A673 (cell line): ENCODE data around the gene TSPAN12. TPM values are rescaled to one million over a fixed set of nuclear protein-coding genes. Genes with fewer than 3 reads are reported as not detected.

Experiments
- BruUV-seq: library from RNA; stranded (reverse); fragments of 400-500 nt; replicated peaks from 2 replicates; lab custom pipeline; 2021; lab: Mats Ljungman, UMichigan
- CTCF ChIA-PET: fragments of 300-600 bp; sonication (Branson Sonifier 250); formaldehyde crosslinking; loops from one replicate; lab custom pipeline; 2022; ENCODE audit warnings: antibody characterized with exemption; lab: Charles Lee
- POLR2A ChIA-PET: fragments of 300-600 bp; sonication (Branson Sonifier 250); formaldehyde crosslinking; loops from one replicate; lab custom pipeline; 2022; ENCODE audit warnings: antibody characterized with exemption; ENCODE audit not compliant: low non-redundant PET; lab: Charles Lee
- DNase-seq: peaks from one replicate; pipeline ENCODE4 v3.0.0-alpha.2; 2015; ENCODE audit warnings: low spot score
- H3K27ac ChIP-seq: fragments of 200-600 bp; sonication (generic); 2 replicates; pipeline ENCODE4 v1.5.1; 2016; ENCODE audit warnings: mixed run types, low read depth, mild to moderate bottlenecking, mixed read lengths, antibody characterized with exemption, low read length; ENCODE audit not compliant: poor library complexity, severe bottlenecking
- H3K27me3 ChIP-seq: fragments of 200-600 bp; sonication (generic); replicated peaks from 2 replicates; pipeline ENCODE4 v1.6.1; 2017; ENCODE audit warnings: mixed run types, low read depth, mild to moderate bottlenecking, mixed read lengths, antibody characterized with exemption, low read length; ENCODE audit not compliant: insufficient read depth, poor library complexity
- H3K36me3 ChIP-seq: fragments of 200-600 bp; sonication (generic); 2 replicates; pipeline ENCODE4 v1.6.1; 2016; ENCODE audit warnings: mixed run types, mild to moderate bottlenecking, mixed read lengths, antibody characterized with exemption, low read length; ENCODE audit not compliant: insufficient read depth, poor library complexity, severe bottlenecking
- H3K4me1 ChIP-seq: fragments of 200-600 bp; sonication (generic); 2 replicates; pipeline ENCODE4 v1.6.1; 2017; ENCODE audit warnings: mixed run types, mild to moderate bottlenecking, mixed read lengths, antibody characterized with exemption, low read length; ENCODE audit not compliant: insufficient read depth, poor library complexity, severe bottlenecking
- H3K4me3 ChIP-seq: fragments of 200-600 bp; sonication (generic); 2 replicates; pipeline ENCODE4 v1.5.1; 2016; ENCODE audit warnings: low read depth, mixed run types, mild to moderate bottlenecking, mixed read lengths, low read length; ENCODE audit not compliant: poor library complexity, severe bottlenecking
- H3K9me3 ChIP-seq: fragments of 200-600 bp; sonication (generic); 2 replicates; pipeline ENCODE4 v1.6.1; 2016; ENCODE audit warnings: mixed run types, low read depth, mild to moderate bottlenecking, mixed read lengths, antibody characterized with exemption, low read length; ENCODE audit not compliant: poor library complexity, severe bottlenecking
- CTCF ChIP-seq: fragments of 300-800, 200-600 bp; sonication (generic); conservative IDR thresholded peaks from 2 replicates; pipeline ENCODE4 v1.5.1; 2017; ENCODE audit warnings: low read depth, mild to moderate bottlenecking, antibody characterized with exemption, low read length, moderate library complexity, mixed read lengths
- EZH2 ChIP-seq: fragments of 200-600 bp; sonication (generic); IDR thresholded peaks from 2 replicates; pipeline ENCODE4 v1.6.1; 2017; ENCODE audit warnings: borderline replicate concordance, low read depth, mild to moderate bottlenecking, mixed read lengths, antibody characterized with exemption, low read length; ENCODE audit not compliant: poor library complexity, severe bottlenecking
- intact Hi-C: fragments of 100-400 bp; cut with micrococcal nuclease; formaldehyde crosslinking; loops from one replicate; pipeline ENCODE4 v1.10.0; 2022; ENCODE audit not compliant: unreplicated experiment
- total RNA-seq: library from RNA; stranded (reverse); gene quantifications from 2 replicates; pipeline ENCODE4 v1.2.3, GENCODE V29; 2021

Gene TSPAN12
- total RNA-seq, 1 experiment from 2014 or later, result 1.5 TPM

- no TSS peak for BruUV-seq
- Histone ChIP-seq H3K4me1 (no peaks in the 10 kb centered on the region), H3K27ac (no peak overlapping the region), H3K9me3 (no peaks in the 10 kb centered on the region), H3K27me3 (no peaks in the 10 kb centered on the region), H3K36me3 (no peaks in the 10 kb centered on the region), H3K4me3 (no peak overlapping the region)
- CTCF ChIA-PET, result interaction anchor here (1.0 to 1.2 kb wide), 3 partner anchors 13 to 289 kb away, joined by 3 to 4 read pairs (median 3); no protein-coding TSS in a partner anchor
- no peak for DNase-seq
- TF ChIP-seq CTCF (no peak), EZH2 (no peak)
- POLR2A ChIA-PET, result no interaction called here
- intact Hi-C loops, result loop anchor here (5.0 to 10.0 kb wide), 4 partner anchors 150 to 542 kb away; no protein-coding TSS in a partner anchor
Measured at GRCh38 chr7:120792861-120793130, 65.1 kb downstream of the TSPAN12 start.

- no peaks in the 10 kb centered on the region for H3K36me3 ChIP-seq
- no peak overlapping the region for H3K4me3 ChIP-seq
- peak; percentile 82 for DNase-seq
- ChIA-PET POLR2A (no interaction called here), CTCF (interaction anchor here (0.6 to 1.2 kb wide), 5 partner anchors 14 to 1132 kb away, joined by 3 to 5 read pairs (median 3); no protein-coding TSS in a partner anchor)
- BruUV-seq, result no TSS peak
- no peaks in the 10 kb centered on the region for H3K27me3 ChIP-seq
- H3K9me3 ChIP-seq, result no peaks in the 10 kb centered on the region
- H3K27ac ChIP-seq, result no peak overlapping the region
- no peaks in the 10 kb centered on the region for H3K4me1 ChIP-seq
- intact Hi-C loops, result loop anchor here (5.0 to 10.0 kb wide), 4 partner anchors 150 to 543 kb away; no protein-coding TSS in a partner anchor
- TF ChIP-seq CTCF (peak; percentile 97), EZH2 (no peak)
Measured at GRCh38 chr7:120792091-120792860, 65.7 kb downstream of the TSPAN12 start.

GRCh38 chr7:120785095-120785494 lies 72.8 kb downstream of the TSPAN12 start:
- Histone ChIP-seq H3K36me3 (no peaks in the 10 kb centered on the region), H3K4me3 (no peak overlapping the region), H3K27me3 (no peaks in the 10 kb centered on the region), H3K4me1 (peaks cover 19% of the 10 kb centered on the region), H3K9me3 (no peaks in the 10 kb centered on the region), H3K27ac (no peak overlapping the region)
- CTCF ChIA-PET, result no interaction called here
- no peak for TF ChIP-seq EZH2
- no peak for TF ChIP-seq CTCF
- intact Hi-C loops, result no loop called here
- POLR2A ChIA-PET, result no interaction called here
- no TSS peak for BruUV-seq
- DNase-seq, result peak; percentile 32
